Stimulated activated CD4-positive, alpha-beta T cell treated with anti-CD3 and anti-CD28 coated beads, Interleukin-1b, Interleukin-23, amount 100 ng/mL, for 48 hours (primary cell): ENCODE data around the gene KANSL2.
"Not testable (repeated sequence)": the region's sequence is repeated elsewhere in the genome, so short reads cannot be mapped to it uniquely, and the experiment has no call there.

Experiments used
- DNase-seq: peaks from one replicate; pipeline ENCODE4 v3.0.0-alpha.2; 2020

Gene KANSL2

GRCh38 chr12:48682927-48683326, 889 bp upstream of the KANSL2 start:
- no peak for DNase-seq

DNA sequence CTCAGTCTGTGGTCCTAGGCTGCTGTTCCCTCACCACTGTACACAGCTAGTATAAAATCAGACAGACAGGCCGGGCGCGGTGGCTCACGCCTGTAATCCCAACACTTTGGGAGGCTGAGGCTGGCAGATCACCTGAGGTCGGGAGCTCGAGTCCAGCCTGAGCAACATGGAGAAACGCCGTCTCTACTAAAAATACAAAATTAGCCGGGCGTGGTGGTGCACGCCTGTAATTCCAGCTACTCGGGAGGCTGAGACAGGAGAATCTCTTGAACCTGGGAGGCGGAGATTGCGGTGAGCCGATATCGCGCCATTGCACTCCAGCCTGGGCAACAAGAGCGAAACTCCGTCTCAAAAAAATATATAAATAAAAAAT, 481 bp upstream of the KANSL2 start:
- DNase-seq = not testable (repeated sequence)

- no peak for DNase-seq
These were observed 684 bp downstream of the KANSL2 start for GRCh38 chr12:48681399-48681709.

DNA sequence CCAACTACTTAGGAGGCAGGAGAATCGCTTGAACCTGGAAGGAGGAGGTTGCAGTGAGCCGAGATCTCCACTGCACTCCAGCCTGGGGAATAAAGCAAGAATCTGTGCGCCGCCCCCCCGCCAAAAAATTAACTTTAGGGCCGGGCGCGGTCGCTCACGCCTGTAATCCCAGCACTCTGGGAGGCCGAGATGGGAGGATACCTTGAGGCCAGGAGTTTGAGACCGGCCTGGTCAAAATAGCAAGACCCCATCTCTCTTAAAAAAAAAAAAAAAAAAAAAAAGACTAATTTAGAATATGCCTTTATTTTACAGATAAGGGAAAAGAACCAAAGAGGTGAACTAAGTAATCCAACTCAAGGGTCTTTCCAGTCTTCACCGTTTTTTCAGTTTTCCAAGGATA, 1.2 kb downstream of the KANSL2 start:
- DNase-seq = no peak

GRCh38 chr12:48678551-48679185, 3.4 kb downstream of the KANSL2 start:
- no peak for DNase-seq

- no peak for DNase-seq
These were observed 10.7 kb downstream of the KANSL2 start for GRCh38 chr12:48671231-48671856.

- no peak for DNase-seq
These were observed 13.0 kb downstream of the KANSL2 start for GRCh38 chr12:48668996-48669395.

DNA sequence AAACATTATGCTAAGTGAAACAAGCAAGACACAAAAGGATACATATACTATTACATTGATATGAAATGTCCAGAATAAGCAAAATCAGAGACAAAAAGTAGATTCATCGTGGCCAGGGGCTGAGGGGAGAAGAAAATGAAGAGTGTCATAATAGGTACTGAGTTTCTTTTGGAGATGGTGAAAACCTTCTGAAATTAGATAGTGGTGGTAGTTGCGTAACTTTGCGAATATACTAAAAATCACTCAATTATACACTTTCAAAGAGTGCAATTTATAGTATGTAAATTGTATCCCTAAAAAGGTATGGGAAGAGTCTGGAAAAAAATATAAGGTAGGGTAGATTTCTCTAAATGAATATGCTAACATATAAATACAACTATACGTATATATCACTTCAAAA, 22.2 kb downstream of the KANSL2 start:
- no peak for DNase-seq

DNA sequence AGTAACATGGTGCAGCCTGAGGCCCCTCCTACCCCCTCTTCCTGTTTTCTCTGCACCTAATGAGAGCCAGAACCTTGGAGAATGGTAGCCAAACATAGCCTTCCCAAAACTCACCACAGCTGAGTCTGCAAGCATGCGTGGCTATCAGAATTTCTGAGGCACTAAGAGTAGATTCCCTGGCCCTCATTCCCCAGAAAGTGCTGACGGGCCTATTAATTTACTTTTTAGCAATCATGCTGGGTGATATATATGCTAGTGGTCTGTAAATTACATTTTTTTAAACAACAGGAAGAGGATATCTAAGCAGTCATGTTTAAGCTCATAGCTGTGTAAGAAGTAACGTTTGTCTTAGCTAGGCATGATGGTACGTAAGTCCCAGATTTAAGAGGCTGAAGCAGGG, 30.4 kb downstream of the KANSL2 start:
- DNase-seq = no peak

DNA sequence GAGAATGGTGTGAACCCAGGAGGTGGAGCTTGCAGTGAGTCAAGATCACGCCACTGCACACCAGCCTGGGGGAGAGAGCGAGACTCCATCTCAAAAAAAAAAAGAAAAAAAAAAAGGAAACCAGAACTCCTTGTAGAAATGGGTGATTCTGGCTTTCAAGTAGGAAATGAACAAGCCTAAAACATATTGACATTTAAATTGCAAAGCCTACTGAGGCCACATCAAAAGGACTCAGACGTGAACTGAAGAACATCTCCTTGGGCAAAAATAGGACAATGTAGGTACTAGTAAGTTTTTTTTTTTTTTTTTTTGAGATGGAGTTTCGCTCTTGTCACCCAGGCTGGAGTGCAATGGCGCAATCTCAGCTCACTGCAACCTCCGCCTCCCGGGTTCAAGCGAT, 36.7 kb downstream of the KANSL2 start:
- DNase-seq = not testable (repeated sequence)

- no peak for DNase-seq
These were observed 39.0 kb downstream of the KANSL2 start for GRCh38 chr12:48643011-48643410.

- not testable (repeated sequence) for DNase-seq
These were observed 40.1 kb downstream of the KANSL2 start for GRCh38 chr12:48641752-48642555.

GRCh38 chr12:48640854-48641253, 41.2 kb downstream of the KANSL2 start:
- DNase-seq = no peak

- no peak for DNase-seq
These were observed 41.6 kb downstream of the KANSL2 start for GRCh38 chr12:48640428-48640827.

GRCh38 chr12:48631071-48631470, 51.0 kb downstream of the KANSL2 start:
- no peak for DNase-seq

DNA sequence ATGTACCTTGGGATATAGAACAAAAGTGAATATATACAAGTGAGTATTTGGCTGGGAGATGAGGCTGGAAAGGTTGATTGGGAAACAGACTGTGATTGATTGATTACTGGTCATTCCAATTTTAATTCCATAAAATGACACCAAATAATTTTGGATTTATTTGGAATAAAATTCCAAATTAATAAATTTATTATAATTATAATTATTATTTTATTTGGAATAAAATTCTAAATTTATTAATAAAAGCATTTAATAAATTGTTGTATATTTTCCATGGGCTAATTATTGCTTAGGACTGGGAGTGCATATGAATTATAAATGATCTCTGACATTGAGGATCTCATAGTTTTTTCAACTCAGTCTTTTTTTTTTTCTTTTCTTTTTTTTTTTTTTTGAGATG, 51.7 kb downstream of the KANSL2 start:
- DNase-seq = no peak

DNA sequence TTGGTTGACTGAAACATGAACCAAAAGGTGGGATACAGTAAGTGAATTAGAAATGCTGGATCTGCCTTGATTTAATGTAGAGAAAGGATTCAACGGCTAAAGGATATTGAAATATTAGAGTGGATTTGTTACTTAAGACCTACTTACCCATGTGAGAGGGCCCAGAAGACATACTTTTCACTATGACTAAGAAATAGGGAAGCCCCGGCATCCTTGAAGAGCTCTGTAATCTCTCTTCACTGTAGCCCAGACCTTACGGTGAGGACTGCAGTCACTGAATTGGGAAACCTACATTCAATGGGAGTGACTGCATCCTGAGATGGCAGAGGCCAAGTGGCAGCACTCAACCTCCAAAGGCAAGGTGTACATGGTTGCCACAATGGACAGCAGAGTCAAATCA, 52.5 kb downstream of the KANSL2 start:
- no peak for DNase-seq

GRCh38 chr12:48627556-48627955, 54.5 kb downstream of the KANSL2 start:
- DNase-seq = no peak

DNA sequence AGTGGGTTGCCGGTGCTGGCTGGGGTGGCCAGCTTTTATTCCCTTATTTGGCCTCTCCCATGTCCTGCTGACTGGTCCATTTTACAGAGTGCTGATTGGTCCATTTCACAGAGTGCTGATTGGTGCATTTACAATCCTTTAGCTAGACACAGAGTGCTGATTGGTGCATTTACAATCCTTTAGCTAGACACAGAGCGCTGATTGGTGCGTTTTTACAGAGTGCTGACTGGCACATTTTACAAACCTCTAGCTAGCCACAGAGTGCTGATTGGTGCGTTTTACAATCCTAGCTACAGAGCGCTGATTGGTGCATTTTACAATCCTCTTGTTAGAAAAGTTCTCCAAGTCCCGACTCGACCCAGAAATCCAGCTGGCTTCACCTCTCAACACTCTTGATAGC, 59.0 kb downstream of the KANSL2 start:
- not testable (repeated sequence) for DNase-seq

GRCh38 chr12:48618541-48618940, 63.5 kb downstream of the KANSL2 start:
- DNase-seq = peak; percentile 77

GRCh38 chr12:48615681-48616080, 66.4 kb downstream of the KANSL2 start:
- no peak for DNase-seq

DNA sequence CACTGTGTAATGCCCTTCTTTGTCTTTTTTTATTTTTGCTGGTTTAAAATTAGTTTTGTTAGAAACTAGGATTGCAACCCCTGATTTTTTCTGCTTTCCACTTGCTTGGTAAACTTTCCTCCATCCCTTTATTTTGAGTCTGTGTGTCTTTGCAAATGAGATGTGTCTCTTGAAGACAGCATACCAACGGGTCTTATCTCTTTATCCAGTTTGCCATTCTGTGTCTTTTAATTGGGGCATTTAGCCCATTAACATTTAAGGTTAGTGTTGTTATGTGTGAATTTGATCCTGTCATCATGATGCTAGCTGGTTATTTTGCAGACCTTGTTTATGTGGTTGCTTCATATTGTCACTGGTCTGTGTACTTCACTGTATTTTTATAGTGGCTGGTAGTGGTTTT, 68.7 kb downstream of the KANSL2 start:
- no peak for DNase-seq
